Measurements from ENCODE around the gene NDUFA9. TPM values are rescaled to one million over a fixed set of nuclear protein-coding genes. Genes with fewer than 3 reads are reported as not detected.

Gene NDUFA9
- total RNA-seq, 4 donors from 2014 or later = 36.1 to 73.4 (median 52.2) TPM

GRCh38 chr12:4628406-4628805, 20.5 kb upstream of the NDUFA9 start:
- no peaks in the 10 kb centered on the region for H3K36me3 ChIP-seq
- TF ChIP-seq POLR2A (IDR thresholded peaks at IDR 0.05) = no peak
- TF ChIP-seq, protein P1, sequence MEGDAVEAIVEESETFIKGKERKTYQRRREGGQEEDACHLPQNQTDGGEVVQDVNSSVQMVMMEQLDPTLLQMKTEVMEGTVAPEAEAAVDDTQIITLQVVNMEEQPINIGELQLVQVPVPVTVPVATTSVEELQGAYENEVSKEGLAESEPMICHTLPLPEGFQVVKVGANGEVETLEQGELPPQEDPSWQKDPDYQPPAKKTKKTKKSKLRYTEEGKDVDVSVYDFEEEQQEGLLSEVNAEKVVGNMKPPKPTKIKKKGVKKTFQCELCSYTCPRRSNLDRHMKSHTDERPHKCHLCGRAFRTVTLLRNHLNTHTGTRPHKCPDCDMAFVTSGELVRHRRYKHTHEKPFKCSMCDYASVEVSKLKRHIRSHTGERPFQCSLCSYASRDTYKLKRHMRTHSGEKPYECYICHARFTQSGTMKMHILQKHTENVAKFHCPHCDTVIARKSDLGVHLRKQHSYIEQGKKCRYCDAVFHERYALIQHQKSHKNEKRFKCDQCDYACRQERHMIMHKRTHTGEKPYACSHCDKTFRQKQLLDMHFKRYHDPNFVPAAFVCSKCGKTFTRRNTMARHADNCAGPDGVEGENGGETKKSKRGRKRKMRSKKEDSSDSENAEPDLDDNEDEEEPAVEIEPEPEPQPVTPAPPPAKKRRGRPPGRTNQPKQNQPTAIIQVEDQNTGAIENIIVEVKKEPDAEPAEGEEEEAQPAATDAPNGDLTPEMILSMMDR (IDR thresholded peaks at IDR 0.05) = no peak
- DNase-seq = no peak
- H3K9me3 ChIP-seq = no peaks in the 10 kb centered on the region
- H3K27me3 ChIP-seq = no peaks in the 10 kb centered on the region
- H3K27ac ChIP-seq = no peak overlapping the region
- intact Hi-C loops (cut with DNase I) = no loop called here
- no peaks in the 10 kb centered on the region for H3K4me1 ChIP-seq
- WGBS, 2 donors = 93 to 94% methylated on average over 10 of the region's 10 CpGs
- H3K4me3 ChIP-seq (replicated peaks in 1 of 3) = no peak overlapping the region

GRCh38 chr12:4630262-4630661, 18.7 kb upstream of the NDUFA9 start:
- H3K9me3 ChIP-seq = no peaks in the 10 kb centered on the region
- no peak for TF ChIP-seq POLR2A (IDR thresholded peaks at IDR 0.05)
- TF ChIP-seq, protein P1 (IDR thresholded peaks at IDR 0.05) = no peak
- H3K4me3 ChIP-seq (replicated peaks in 1 of 3) = no peak overlapping the region
- H3K27me3 ChIP-seq = no peaks in the 10 kb centered on the region
- 57 to 67% methylated on average over 5 of the region's 5 CpGs for WGBS, 2 donors
- H3K4me1 ChIP-seq = no peaks in the 10 kb centered on the region
- H3K36me3 ChIP-seq = no peaks in the 10 kb centered on the region
- no peak overlapping the region for H3K27ac ChIP-seq
- no peak for DNase-seq
- intact Hi-C loops (cut with DNase I) = no loop called here

DNA sequence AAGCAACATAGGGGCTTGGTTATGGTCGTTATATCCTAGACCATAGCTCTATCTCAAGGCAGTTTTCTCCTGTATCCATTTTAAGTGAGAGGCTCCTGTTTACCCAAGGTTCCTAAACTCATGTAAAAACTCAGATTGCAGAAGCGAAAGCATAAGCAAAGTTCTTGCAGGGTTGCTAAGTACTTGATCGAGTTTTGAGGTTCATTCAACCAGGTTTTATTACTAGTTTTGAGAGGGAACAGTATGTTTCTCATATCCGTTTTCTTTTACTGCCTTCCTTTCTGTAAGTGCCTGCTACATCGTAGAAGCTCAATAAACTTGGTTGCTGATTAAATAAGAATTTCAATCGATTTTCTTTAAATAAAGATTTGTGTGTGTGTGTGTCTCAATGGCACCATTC, 5.2 kb upstream of the NDUFA9 start:
- Histone ChIP-seq H3K9me3 (no peaks in the 10 kb centered on the region), H3K27me3 (no peaks in the 10 kb centered on the region), H3K4me1 (peaks cover 0 to 6% of the 10 kb centered on the region in 2 donors), H3K36me3 (no peaks in the 10 kb centered on the region), H3K4me3 (replicated peaks in 1 of 3) (no peak overlapping the region), H3K27ac (no peak overlapping the region)
- TF ChIP-seq, protein P1 (IDR thresholded peaks at IDR 0.05) = no peak
- no peak for TF ChIP-seq POLR2A (IDR thresholded peaks at IDR 0.05)
- intact Hi-C loops (cut with DNase I) = no loop called here
- WGBS, 2 donors = 81 to 86% methylated on average over 6 of the region's 6 CpGs
- no peak for DNase-seq

- no peak for DNase-seq
- TF ChIP-seq, protein P1 (IDR thresholded peaks at IDR 0.05) = no peak
- no peak for TF ChIP-seq POLR2A (IDR thresholded peaks at IDR 0.05)
- H3K27me3 ChIP-seq = no peaks in the 10 kb centered on the region
- no peaks in the 10 kb centered on the region for H3K9me3 ChIP-seq
- peaks cover 5 to 12% of the 10 kb centered on the region in 2 donors for H3K4me1 ChIP-seq
- H3K4me3 ChIP-seq (replicated peaks in 1 of 3) = no peak overlapping the region
- no peaks in the 10 kb centered on the region for H3K36me3 ChIP-seq
- intact Hi-C loops (cut with DNase I) = no loop called here
- H3K27ac ChIP-seq = no peak overlapping the region
- WGBS, 2 donors = 93 to 96% methylated on average over 1 of the region's 1 CpG
Measured at GRCh38 chr12:4645023-4645422, 3.9 kb upstream of the NDUFA9 start.

GRCh38 chr12:4648104-4648500, 812 bp upstream of the NDUFA9 start:
- no peak for TF ChIP-seq POLR2A (IDR thresholded peaks at IDR 0.05)
- TF ChIP-seq, protein P1 (IDR thresholded peaks at IDR 0.05) = no peak
- no peaks in the 10 kb centered on the region for H3K36me3 ChIP-seq
- peak overlapping the region; percentile 13 to 63 (median 50) for H3K4me3 ChIP-seq (replicated peaks in 1 of 3)
- intact Hi-C loops (cut with DNase I) = no loop called here
- WGBS, 2 donors = 31 to 39% methylated on average over 4 of the region's 4 CpGs
- peak overlapping the region in 2 of 3 donors; percentile 82 to 92 for H3K27ac ChIP-seq
- H3K4me1 ChIP-seq = peaks cover 13 to 17% of the 10 kb centered on the region in 2 donors
- no peak for DNase-seq
- no peaks in the 10 kb centered on the region for H3K27me3 ChIP-seq
- H3K9me3 ChIP-seq = no peaks in the 10 kb centered on the region

Data from thyroid gland (tissue), 4 donors.